Lower lobe of right lung (tissue), 2 donors: ENCODE measurements around the gene DDX18. TPM values are rescaled to one million over a fixed set of nuclear protein-coding genes. Genes with fewer than 3 reads are reported as not detected.
A peak's percentile ranks its signal among the peaks of the same experiment; 100 is the strongest.

Source experiments
- ATAC-seq, 2 donors: fragments of 200-7000 bp; cut with Tn5 transposase; one replicate each; pipeline ENCODE4 v1.9.1; 2020 to 2022; ENCODE audit warnings: mild to moderate bottlenecking in 2 of 2, moderate library complexity in 2 of 2
- DNase-seq: peaks from one replicate; pipeline ENCODE4 v3.0.0-alpha.2; 2020
- H3K27ac ChIP-seq: fragments of 200-600 bp; one replicate; pipeline ENCODE4 v1.8.0; 2022
- H3K27me3 ChIP-seq: fragments of 200-600 bp; one replicate; pipeline ENCODE4 v1.8.0; 2022; ENCODE audit warnings: low read depth
- H3K36me3 ChIP-seq: fragments of 200-600 bp; one replicate; pipeline ENCODE4 v1.8.0; 2022; ENCODE audit warnings: mild to moderate bottlenecking
- H3K4me1 ChIP-seq: fragments of 200-600 bp; one replicate; pipeline ENCODE4 v1.8.0; 2022
- H3K4me3 ChIP-seq: fragments of 200-600 bp; one replicate; pipeline ENCODE4 v1.8.0; 2022; ENCODE audit warnings: mild to moderate bottlenecking
- H3K9me3 ChIP-seq: fragments of 200-600 bp; one replicate; pipeline ENCODE4 v1.8.0; 2022
- CTCF ChIP-seq: fragments of 200-600 bp; IDR thresholded peaks from one replicate; pipeline ENCODE4 v1.8.0; 2022; ENCODE audit warnings: antibody characterized with exemption, mild to moderate bottlenecking
- intact Hi-C: fragments of 100-400 bp; cut with DNase I; formaldehyde crosslinking; loops from one replicate; pipeline ENCODE4 v1.11.0; 2022
- total RNA-seq: library from RNA; stranded (reverse); fragmentation: NEBNext Ultra II Directional; extraction: Animal tissue kit (Norgen Biotek cat#: 25700); gene quantifications from one replicate; pipeline ENCODE4 v1.2.1, GENCODE V29; 2021
- donor health status: DM: no; HTN: yes; CAD: no; lungs with severe emphysema.

The DDX18 gene
- total RNA-seq, 1 donor from 2014 or later, result 48.0 TPM

GRCh38 chr2:117835990-117836760 lies 21.7 kb downstream of the DDX18 start:
- peak overlapping the region; percentile 54 for H3K4me3 ChIP-seq
- peak; percentile 93 to 96 for ATAC-seq
- H3K36me3 ChIP-seq, result peaks cover 17% of the 10 kb centered on the region
- H3K27ac ChIP-seq, result peak overlapping the region; percentile 32
- H3K27me3 ChIP-seq, result no peaks in the 10 kb centered on the region
- TF ChIP-seq CTCF, result peak; percentile 85
- DNase-seq, result peak; percentile 87
- intact Hi-C loops, result no loop called here
- H3K4me1 ChIP-seq, result peaks cover 8% of the 10 kb centered on the region
- H3K9me3 ChIP-seq, result no peaks in the 10 kb centered on the region

GRCh38 chr2:117845304-117845703 lies 30.8 kb downstream of the DDX18 start:
- Histone ChIP-seq H3K27ac (no peak overlapping the region), H3K9me3 (no peaks in the 10 kb centered on the region), H3K27me3 (peaks cover 15% of the 10 kb centered on the region), H3K4me3 (no peak overlapping the region), H3K4me1 (no peaks in the 10 kb centered on the region), H3K36me3 (no peaks in the 10 kb centered on the region)
- DNase-seq, result no peak
- TF ChIP-seq CTCF, result no peak
- intact Hi-C loops, result no loop called here
- ATAC-seq, result no peak

- peaks cover 43% of the 10 kb centered on the region for H3K27me3 ChIP-seq
- H3K4me1 ChIP-seq, result no peaks in the 10 kb centered on the region
- H3K4me3 ChIP-seq, result no peak overlapping the region
- DNase-seq (no peak), ATAC-seq (no peak)
- H3K27ac ChIP-seq, result no peak overlapping the region
- no peak for TF ChIP-seq CTCF
- intact Hi-C loops, result no loop called here
- H3K36me3 ChIP-seq, result no peaks in the 10 kb centered on the region
- H3K9me3 ChIP-seq, result no peaks in the 10 kb centered on the region
These were observed 35.5 kb downstream of the DDX18 start for GRCh38 chr2:117850015-117850414.

GRCh38 chr2:117850461-117850860 lies 36.0 kb downstream of the DDX18 start:
- H3K36me3 ChIP-seq, result no peaks in the 10 kb centered on the region
- no peak overlapping the region for H3K27ac ChIP-seq
- no peak overlapping the region for H3K4me3 ChIP-seq
- peaks cover 43% of the 10 kb centered on the region for H3K27me3 ChIP-seq
- intact Hi-C loops, result no loop called here
- H3K4me1 ChIP-seq, result no peaks in the 10 kb centered on the region
- H3K9me3 ChIP-seq, result no peaks in the 10 kb centered on the region
- no peak for TF ChIP-seq CTCF
- DNase-seq (no peak), ATAC-seq (no peak)

- Histone ChIP-seq H3K36me3 (no peaks in the 10 kb centered on the region), H3K4me3 (no peak overlapping the region), H3K27me3 (peaks cover 39% of the 10 kb centered on the region), H3K9me3 (no peaks in the 10 kb centered on the region), H3K4me1 (no peaks in the 10 kb centered on the region), H3K27ac (no peak overlapping the region)
- intact Hi-C loops, result no loop called here
- no peak for TF ChIP-seq CTCF
- DNase-seq (no peak), ATAC-seq (no peak)
These were observed 37.5 kb downstream of the DDX18 start for GRCh38 chr2:117851969-117852368.
